ENCODE measurements around the gene MGME1.

DNA sequence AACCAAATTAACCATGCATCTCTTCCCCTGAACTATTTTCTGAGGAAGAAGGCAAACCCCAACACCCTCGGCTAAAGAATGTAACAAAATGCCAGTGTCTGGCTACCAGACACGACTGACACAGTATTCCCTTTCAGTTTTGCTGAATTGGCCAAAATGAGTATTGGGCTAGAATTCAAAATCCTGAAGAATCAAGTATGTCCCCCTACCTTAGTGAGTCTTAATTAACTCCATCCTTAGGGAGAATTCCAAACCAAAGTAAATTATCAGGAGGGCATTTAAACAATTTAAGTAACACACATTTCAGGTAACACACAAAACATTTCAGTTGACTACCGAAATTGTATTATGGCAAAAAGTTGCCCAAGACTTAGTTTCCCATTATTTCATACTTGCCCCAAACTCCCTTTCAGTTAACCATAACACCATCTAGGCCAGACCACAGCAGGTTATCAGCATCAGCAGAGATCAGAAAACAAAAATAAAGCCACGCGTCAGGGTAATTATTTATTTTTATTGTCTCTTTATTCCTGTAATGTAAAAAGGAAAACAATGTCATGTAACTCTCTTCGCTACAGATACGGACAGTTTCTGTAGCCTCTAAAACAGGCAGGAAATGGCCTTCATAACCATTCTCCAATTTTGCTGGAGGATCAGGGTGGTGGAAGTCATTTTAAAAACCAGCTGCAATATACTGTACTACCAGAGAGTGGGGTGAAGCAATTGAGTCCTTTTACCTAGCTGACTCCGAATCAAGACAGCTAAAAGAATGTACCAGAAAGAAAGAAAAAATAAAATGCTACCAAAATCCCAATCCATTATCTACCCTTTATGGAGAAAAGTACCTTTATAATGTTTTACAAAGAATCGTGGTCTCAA lies 2.1 kb upstream of the MGME1 start:
- TF ChIP-seq, protein P1, sequence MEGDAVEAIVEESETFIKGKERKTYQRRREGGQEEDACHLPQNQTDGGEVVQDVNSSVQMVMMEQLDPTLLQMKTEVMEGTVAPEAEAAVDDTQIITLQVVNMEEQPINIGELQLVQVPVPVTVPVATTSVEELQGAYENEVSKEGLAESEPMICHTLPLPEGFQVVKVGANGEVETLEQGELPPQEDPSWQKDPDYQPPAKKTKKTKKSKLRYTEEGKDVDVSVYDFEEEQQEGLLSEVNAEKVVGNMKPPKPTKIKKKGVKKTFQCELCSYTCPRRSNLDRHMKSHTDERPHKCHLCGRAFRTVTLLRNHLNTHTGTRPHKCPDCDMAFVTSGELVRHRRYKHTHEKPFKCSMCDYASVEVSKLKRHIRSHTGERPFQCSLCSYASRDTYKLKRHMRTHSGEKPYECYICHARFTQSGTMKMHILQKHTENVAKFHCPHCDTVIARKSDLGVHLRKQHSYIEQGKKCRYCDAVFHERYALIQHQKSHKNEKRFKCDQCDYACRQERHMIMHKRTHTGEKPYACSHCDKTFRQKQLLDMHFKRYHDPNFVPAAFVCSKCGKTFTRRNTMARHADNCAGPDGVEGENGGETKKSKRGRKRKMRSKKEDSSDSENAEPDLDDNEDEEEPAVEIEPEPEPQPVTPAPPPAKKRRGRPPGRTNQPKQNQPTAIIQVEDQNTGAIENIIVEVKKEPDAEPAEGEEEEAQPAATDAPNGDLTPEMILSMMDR (conservative IDR thresholded peaks at IDR 0.05 in 1 of 2, IDR thresholded peaks at IDR 0.05 in 1 of 2; ENCODE audit: low read depth in 1 of 2, low read length in 2 of 2) = peak in 1 of 2 donors; percentile 25
- TF ChIP-seq EZH2 (IDR thresholded peaks at IDR 0.05; ENCODE audit: low read length, missing control alignments) = no peak

All from fibroblast of lung (primary cell).